Trophoblast cell (in vitro differentiated cells and primary cell): ENCODE results near the gene PARK7.

ENCODE experiments used
- DNase-seq, 2 donors: peaks; one replicate each; pipeline ENCODE4 v3.0.0-alpha.2; 2016
- H2AFZ ChIP-seq: 2 replicates; pipeline ENCODE4 v1.6.1; 2013; ENCODE audit warnings: low read length, moderate library complexity, mild to moderate bottlenecking; ENCODE audit not compliant: insufficient read depth, poor library complexity
- H2AK5ac ChIP-seq: 2 replicates; pipeline ENCODE4 v1.6.1; 2013; ENCODE audit warnings: mild to moderate bottlenecking, low read length
- H2BK120ac ChIP-seq: 2 replicates; pipeline ENCODE4 v1.6.1; 2013; ENCODE audit warnings: low read length, mild to moderate bottlenecking, moderate library complexity; ENCODE audit not compliant: insufficient read depth, poor library complexity
- H2BK12ac ChIP-seq: 2 replicates; pipeline ENCODE4 v1.6.1; 2013; ENCODE audit warnings: mild to moderate bottlenecking, low read length, moderate library complexity
- H2BK5ac ChIP-seq: 2 replicates; pipeline ENCODE4 v1.6.1; 2013; ENCODE audit warnings: low read length, low read depth, moderate library complexity, mild to moderate bottlenecking; ENCODE audit not compliant: poor library complexity
- H3K14ac ChIP-seq: 2 replicates; pipeline ENCODE4 v1.6.1; 2013; ENCODE audit warnings: mild to moderate bottlenecking, low read length
- H3K18ac ChIP-seq: 2 replicates; pipeline ENCODE4 v1.6.1; 2013; ENCODE audit warnings: mild to moderate bottlenecking, low read length
- H3K23ac ChIP-seq: 2 replicates; pipeline ENCODE4 v1.6.1; 2013; ENCODE audit warnings: low read length
- H3K27ac ChIP-seq: 2 replicates; pipeline ENCODE4 v1.5.1; 2013; ENCODE audit warnings: low read depth, mild to moderate bottlenecking, inconsistent platforms, low read length, moderate library complexity
- H3K27me3 ChIP-seq: 2 replicates; pipeline ENCODE4 v1.6.1; 2013; ENCODE audit warnings: inconsistent platforms, mild to moderate bottlenecking, low read length, moderate library complexity; ENCODE audit not compliant: insufficient read depth
- H3K36me3 ChIP-seq, 2 experiments: 1 replicate in 1 of 2; 2 replicates in 1 of 2; pipeline ENCODE4 v1.6.1; 2013; ENCODE audit warnings: low read length in 2 of 2, mild to moderate bottlenecking in 2 of 2, moderate library complexity in 1 of 2; ENCODE audit not compliant: insufficient read depth in 2 of 2, control insufficient read depth in 1 of 2
- H3K4ac ChIP-seq: 2 replicates; pipeline ENCODE4 v1.6.1; 2013; ENCODE audit warnings: low read depth, mild to moderate bottlenecking, low read length, moderate library complexity
- H3K4me1 ChIP-seq, 2 experiments: 1 replicate in 1 of 2; 2 replicates in 1 of 2; pipeline ENCODE4 v1.6.1; 2013; ENCODE audit warnings: low read length in 2 of 2, mild to moderate bottlenecking in 2 of 2, moderate library complexity in 1 of 2; ENCODE audit not compliant: insufficient read depth in 2 of 2, control insufficient read depth in 1 of 2
- H3K4me2 ChIP-seq: 2 replicates; pipeline ENCODE4 v1.6.1; 2013; ENCODE audit warnings: inconsistent platforms, mild to moderate bottlenecking, low read length, moderate library complexity
- H3K4me3 ChIP-seq: 2 replicates; pipeline ENCODE4 v1.5.1; 2013; ENCODE audit warnings: mild to moderate bottlenecking, low read depth, low read length, inconsistent platforms
- H3K79me1 ChIP-seq: one replicate; pipeline ENCODE4 v1.6.1; 2013; ENCODE audit warnings: low read length
- H3K79me2 ChIP-seq: 2 replicates; pipeline ENCODE4 v1.6.1; 2013; ENCODE audit warnings: low read length, mild to moderate bottlenecking; ENCODE audit not compliant: control insufficient read depth, insufficient read depth, poor library complexity
- H3K9ac ChIP-seq: 2 replicates; pipeline ENCODE4 v1.6.1; 2013; ENCODE audit warnings: mild to moderate bottlenecking, low read length
- H3K9me3 ChIP-seq: 2 replicates; pipeline ENCODE4 v1.6.1; 2013; ENCODE audit warnings: low read depth, mild to moderate bottlenecking, control low read depth, inconsistent platforms, low read length; ENCODE audit not compliant: insufficient read depth
- H4K12ac ChIP-seq: 2 replicates; pipeline ENCODE4 v1.6.1; 2013; ENCODE audit warnings: low read depth, mild to moderate bottlenecking, low read length, moderate library complexity
- H4K8ac ChIP-seq: 2 replicates; pipeline ENCODE4 v1.6.1; 2013; ENCODE audit warnings: low read depth, mild to moderate bottlenecking, low read length, moderate library complexity
- H4K91ac ChIP-seq: one replicate; pipeline ENCODE4 v1.6.1; 2013; ENCODE audit warnings: low read depth, mild to moderate bottlenecking, low read length, moderate library complexity
- WGBS: extraction: QIAGEN DNeasy Blood & Tissue Kit; methylation state at CpG from one replicate; pipeline ENCODE4 v1.1.7; 2013; ENCODE audit warnings: missing lambda C conversion rate; ENCODE audit not compliant: insufficient read length, insufficient coverage; ENCODE audit errors: extremely low coverage; 5-methylcytosine and 5-hydroxymethylcytosine counted together

Gene PARK7

GRCh38 chr1:8018492-8019228 is 57.1 kb downstream of the PARK7 start:
- no peak for DNase-seq
- peak overlapping the region; percentile 71 for H3K27ac ChIP-seq
- peak overlapping the region; percentile 8 for H3K4ac ChIP-seq
- peak overlapping the region; percentile 55 for H3K4me2 ChIP-seq
- no peak overlapping the region for H4K12ac ChIP-seq
- H4K8ac ChIP-seq = no peak overlapping the region
- H2AK5ac ChIP-seq = no peak overlapping the region
- H2BK120ac ChIP-seq = no peak overlapping the region
- H2AFZ ChIP-seq = no peak overlapping the region
- H3K4me1 ChIP-seq = peaks cover 9 to 18% of the 10 kb centered on the region in 2 experiments
- H3K36me3 ChIP-seq = peaks cover 10 to 13% of the 10 kb centered on the region in 2 experiments
- H3K79me1 ChIP-seq = peaks cover 16% of the 10 kb centered on the region
- H3K4me3 ChIP-seq = no peak overlapping the region
- no peak overlapping the region for H2BK5ac ChIP-seq
- no CpG with 5 or more reads among the region's 3 CpGs for WGBS
- H4K91ac ChIP-seq = no peak overlapping the region
- H3K79me2 ChIP-seq = peaks cover 16% of the 10 kb centered on the region
- H2BK12ac ChIP-seq = no peak overlapping the region
- H3K14ac ChIP-seq = no peak overlapping the region
- no peaks in the 10 kb centered on the region for H3K9me3 ChIP-seq
- no peaks in the 10 kb centered on the region for H3K27me3 ChIP-seq
- no peak overlapping the region for H3K18ac ChIP-seq
- H3K23ac ChIP-seq = no peak overlapping the region
- H3K9ac ChIP-seq = no peak overlapping the region

DNA sequence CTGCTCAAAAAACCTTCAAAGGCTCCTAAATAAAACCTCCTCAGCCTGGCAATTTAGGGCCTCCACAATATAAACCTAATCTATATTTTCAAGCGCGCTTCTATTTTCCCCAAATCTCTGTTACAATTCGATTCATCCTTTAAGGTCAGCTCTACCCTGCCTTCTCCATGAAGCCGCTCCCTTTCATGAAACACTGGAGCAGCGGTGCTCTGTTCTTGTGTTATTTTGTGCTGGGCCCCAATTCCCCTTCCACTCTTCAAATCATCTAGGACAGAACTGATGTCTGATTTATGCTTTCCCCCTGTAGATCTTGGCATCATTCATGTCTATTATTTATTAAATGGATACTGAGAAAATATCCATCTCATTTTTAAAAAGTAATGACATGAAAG is 57.7 kb downstream of the PARK7 start:
- H3K4ac ChIP-seq = peak overlapping the region; percentile 81
- peak overlapping the region; percentile 74 for H3K14ac ChIP-seq
- H3K4me2 ChIP-seq = peak overlapping the region; percentile 55
- no peak overlapping the region for H4K8ac ChIP-seq
- peak overlapping the region; percentile 43 for H2BK120ac ChIP-seq
- no peak overlapping the region for H3K9ac ChIP-seq
- 100% methylated on average over 3 of the region's 5 CpGs for WGBS
- no peak for DNase-seq
- H2BK12ac ChIP-seq = no peak overlapping the region
- H4K91ac ChIP-seq = peak overlapping the region; percentile 11
- H3K27ac ChIP-seq = peak overlapping the region; percentile 71
- H3K4me3 ChIP-seq = no peak overlapping the region
- H3K79me1 ChIP-seq = peaks cover 15% of the 10 kb centered on the region
- H2AK5ac ChIP-seq = no peak overlapping the region
- H3K36me3 ChIP-seq = peaks cover 4 to 9% of the 10 kb centered on the region in 2 experiments
- H4K12ac ChIP-seq = no peak overlapping the region
- peak overlapping the region; percentile 81 for H2BK5ac ChIP-seq
- H2AFZ ChIP-seq = no peak overlapping the region
- H3K23ac ChIP-seq = no peak overlapping the region
- H3K27me3 ChIP-seq = no peaks in the 10 kb centered on the region
- peaks cover 14% of the 10 kb centered on the region for H3K79me2 ChIP-seq
- H3K18ac ChIP-seq = peak overlapping the region; percentile 73
- H3K9me3 ChIP-seq = no peaks in the 10 kb centered on the region
- peaks cover 9 to 18% of the 10 kb centered on the region in 2 experiments for H3K4me1 ChIP-seq

DNA sequence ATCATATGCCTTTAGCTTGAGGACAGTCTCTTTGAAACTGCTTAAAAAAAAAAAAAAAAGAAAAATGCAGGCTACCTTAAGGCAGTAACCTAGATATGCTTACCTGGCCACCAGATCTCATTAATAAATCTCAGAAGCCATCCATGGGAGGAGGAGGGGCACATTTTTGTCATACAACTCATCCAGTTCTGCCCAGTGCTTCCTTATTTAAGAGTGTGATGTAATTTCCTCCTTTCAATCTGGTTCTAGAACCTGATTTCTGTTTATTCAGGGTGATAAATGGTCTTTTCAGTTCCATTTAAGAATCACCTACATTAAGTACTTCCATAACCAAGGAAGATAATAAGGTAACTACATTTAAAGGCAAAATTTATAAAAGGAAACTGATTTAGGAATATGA is 58.5 kb downstream of the PARK7 start:
- Histone ChIP-seq H2AK5ac (no peak overlapping the region), H3K23ac (no peak overlapping the region), H3K18ac (no peak overlapping the region), H3K4me2 (peak overlapping the region; percentile 29), H3K79me2 (peaks cover 13% of the 10 kb centered on the region), H3K79me1 (peaks cover 15% of the 10 kb centered on the region), H3K4ac (no peak overlapping the region), H3K4me1 (peaks cover 9 to 18% of the 10 kb centered on the region in 2 experiments), H2BK120ac (no peak overlapping the region), H3K14ac (no peak overlapping the region), H3K27me3 (no peaks in the 10 kb centered on the region), H3K4me3 (no peak overlapping the region), H2AFZ (no peak overlapping the region), H4K12ac (no peak overlapping the region), H3K9me3 (no peaks in the 10 kb centered on the region), H3K27ac (peak overlapping the region; percentile 71), H4K8ac (no peak overlapping the region), H4K91ac (no peak overlapping the region), H3K9ac (no peak overlapping the region), H2BK12ac (no peak overlapping the region), H3K36me3 (peaks cover 2 to 4% of the 10 kb centered on the region in 2 experiments), H2BK5ac (no peak overlapping the region)
- peak; percentile 52 to 68 for DNase-seq

DNA sequence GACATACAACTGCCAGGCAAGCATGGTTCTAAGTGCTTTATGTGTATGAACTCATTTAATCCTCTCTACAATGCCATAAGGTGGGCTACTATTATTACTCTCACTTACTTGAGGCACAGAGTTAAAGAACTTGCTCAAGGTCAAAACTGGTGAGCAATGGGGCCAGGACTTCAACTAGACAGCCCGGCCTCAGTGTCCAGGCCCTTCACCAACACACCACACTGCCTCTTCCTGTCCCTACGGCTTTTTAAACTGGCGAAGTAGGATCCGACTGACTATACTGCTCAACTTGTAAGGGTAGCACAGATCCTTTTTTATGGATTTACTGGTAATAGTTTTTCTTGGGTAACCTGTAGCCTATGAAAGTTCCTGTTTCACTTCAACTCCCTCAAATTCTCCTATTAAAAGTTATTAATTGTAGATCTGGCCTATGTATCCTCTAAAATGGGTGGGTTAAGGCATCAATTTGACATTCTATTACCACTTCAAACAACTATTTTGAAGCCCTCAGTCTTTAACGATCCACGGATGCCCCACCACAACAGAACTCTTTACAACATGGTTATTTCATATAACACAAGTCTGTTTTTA is 60.3 kb downstream of the PARK7 start:
- no peak overlapping the region for H4K8ac ChIP-seq
- no CpG with 5 or more reads among the region's 6 CpGs for WGBS

More for the DNA sequence above, 60.3 kb downstream of the PARK7 start:
- no peak overlapping the region for H3K4me3 ChIP-seq
- H2BK12ac ChIP-seq = no peak overlapping the region
- H3K14ac ChIP-seq = no peak overlapping the region
- H3K27ac ChIP-seq = peak overlapping the region; percentile 0
- no peak overlapping the region for H3K18ac ChIP-seq
- H2AFZ ChIP-seq = no peak overlapping the region
- no peak for DNase-seq
- no peak overlapping the region for H3K23ac ChIP-seq
- H4K91ac ChIP-seq = no peak overlapping the region
- H3K79me2 ChIP-seq = peaks cover 22% of the 10 kb centered on the region
- H2BK5ac ChIP-seq = no peak overlapping the region
- H3K4me1 ChIP-seq = peaks cover 4 to 13% of the 10 kb centered on the region in 2 experiments
- H3K79me1 ChIP-seq = peaks cover 20% of the 10 kb centered on the region
- H3K27me3 ChIP-seq = no peaks in the 10 kb centered on the region
- H3K36me3 ChIP-seq = peaks cover 0 to 2% of the 10 kb centered on the region in 2 experiments
- H2AK5ac ChIP-seq = no peak overlapping the region
- H2BK120ac ChIP-seq = no peak overlapping the region
- no peak overlapping the region for H4K12ac ChIP-seq
- H3K4me2 ChIP-seq = peak overlapping the region; percentile 76
- peak overlapping the region; percentile 71 for H3K4ac ChIP-seq
- H3K9me3 ChIP-seq = peaks cover under 1% of the 10 kb centered on the region
- H3K9ac ChIP-seq = no peak overlapping the region
